WTC11 (cell line): ENCODE results near the gene KMT2A. TPM values are rescaled to one million over a fixed set of nuclear protein-coding genes. Genes with fewer than 3 reads are reported as not detected.

ENCODE experiments used
- ATAC-seq: fragments of 200-7000 bp; cut with Tn5 transposase; 2 replicates; pipeline ENCODE4 v1.10.0; 2021; ENCODE audit warnings: mild to moderate bottlenecking, moderate library complexity
- CTCF ChIA-PET: fragments of 300-600 bp; sonication (Branson Sonifier 250); formaldehyde crosslinking; loops from one replicate; lab custom pipeline; 2021; ENCODE audit warnings: antibody characterized with exemption; lab: Charles Lee
- POLR2A ChIA-PET: fragments of 350-600 bp; sonication (Branson Sonifier 250); formaldehyde crosslinking; loops from one replicate; lab custom pipeline; 2021; ENCODE audit warnings: antibody characterized with exemption; lab: Charles Lee
- DNase-seq: peaks from one replicate; pipeline ENCODE4 v3.0.0; 2021; ENCODE audit warnings: low spot score
- H3K27ac Mint-ChIP-seq: 2 replicates; pipeline ENCODE4 v1.8.0; 2021; ENCODE audit warnings: mixed read lengths
- H3K27me3 Mint-ChIP-seq: 2 replicates; pipeline ENCODE4 v1.8.0; 2021; ENCODE audit warnings: low read depth, mild to moderate bottlenecking, moderate library complexity, mixed read lengths
- H3K36me3 Mint-ChIP-seq: 2 replicates; pipeline ENCODE4 v1.8.0; 2021; ENCODE audit warnings: mixed read lengths
- H3K4me1 Mint-ChIP-seq: 2 replicates; pipeline ENCODE4 v1.8.0; 2022; ENCODE audit warnings: mixed read lengths
- H3K4me3 Mint-ChIP-seq: 2 replicates; pipeline ENCODE4 v1.8.0; 2021; ENCODE audit warnings: mild to moderate bottlenecking, moderate library complexity, mixed read lengths
- H3K9me3 Mint-ChIP-seq: 2 replicates; pipeline ENCODE4 v1.8.0; 2021; ENCODE audit warnings: mixed read lengths
- FOXP1 ChIP-seq: sonication (generic); formaldehyde crosslinking; IDR thresholded peaks from 2 replicates; pipeline ENCODE4 v1.8.0; 2022; ENCODE audit warnings: missing genetic modification reagents, mild to moderate bottlenecking, moderate library complexity, borderline replicate concordance
- GABPB1 ChIP-seq: sonication (generic); formaldehyde crosslinking; IDR thresholded peaks from 2 replicates; pipeline ENCODE4 v1.8.1; 2023; ENCODE audit warnings: mild to moderate bottlenecking, missing genetic modification reagents
- GRHL2 ChIP-seq: fragments of 250-450 bp; sonication (Bioruptor Pico); IDR thresholded peaks from 2 replicates; pipeline ENCODE4 v1.8.0; 2022; ENCODE audit warnings: mild to moderate bottlenecking, moderate library complexity; ENCODE audit not compliant: insufficient replicate concordance, severe bottlenecking
- GTF2I ChIP-seq: fragments of 250-450 bp; sonication (Bioruptor Pico); conservative IDR thresholded peaks from 2 replicates; pipeline ENCODE4 v1.4.0; 2021; ENCODE audit warnings: mild to moderate bottlenecking
- JUN ChIP-seq: sonication (generic); formaldehyde crosslinking; IDR thresholded peaks from 2 replicates; pipeline ENCODE4 v1.8.0; 2023; ENCODE audit warnings: mild to moderate bottlenecking, missing genetic modification reagents
- KAT7 ChIP-seq: sonication (generic); formaldehyde crosslinking; IDR thresholded peaks from 2 replicates; pipeline ENCODE4 v1.8.1; 2023; ENCODE audit warnings: missing genetic modification reagents, mild to moderate bottlenecking, borderline replicate concordance
- MXD4 ChIP-seq: fragments of 250-450 bp; sonication (Bioruptor Pico); IDR thresholded peaks from 2 replicates; pipeline ENCODE4 v1.8.0; 2021; ENCODE audit warnings: mild to moderate bottlenecking, moderate library complexity, borderline replicate concordance
- MYBL2 ChIP-seq: sonication (generic); formaldehyde crosslinking; IDR thresholded peaks from 2 replicates; pipeline ENCODE4 v1.8.1; 2023; ENCODE audit warnings: mild to moderate bottlenecking, moderate library complexity, missing genetic modification reagents
- NFATC4 ChIP-seq: fragments of 250-450 bp; sonication (Bioruptor Pico); IDR thresholded peaks from 2 replicates; pipeline ENCODE4 v1.9.0; 2021; ENCODE audit warnings: mild to moderate bottlenecking
- NFE2L1 ChIP-seq: sonication (generic); formaldehyde crosslinking; IDR thresholded peaks from 2 replicates; pipeline ENCODE4 v1.8.1; 2023; ENCODE audit warnings: missing genetic modification reagents
- NFYB ChIP-seq: sonication (generic); formaldehyde crosslinking; conservative IDR thresholded peaks from 2 replicates; pipeline ENCODE4 v1.8.0; 2022; ENCODE audit warnings: low read depth, missing genetic modification reagents
- SMAD3 ChIP-seq: sonication (generic); formaldehyde crosslinking; IDR thresholded peaks from 2 replicates; pipeline ENCODE4 v1.8.0; 2022; ENCODE audit warnings: missing genetic modification reagents, mild to moderate bottlenecking, borderline replicate concordance
- ZNF138 ChIP-seq: sonication (generic); formaldehyde crosslinking; conservative IDR thresholded peaks from 2 replicates; pipeline ENCODE4 v1.8.1; 2022; ENCODE audit warnings: mild to moderate bottlenecking, moderate library complexity, missing genetic modification reagents
- ZNF263 ChIP-seq: sonication (generic); formaldehyde crosslinking; IDR thresholded peaks from 2 replicates; pipeline ENCODE4 v1.8.1; 2022; ENCODE audit warnings: low read depth, mild to moderate bottlenecking, moderate library complexity, missing genetic modification reagents
- ZNF671 ChIP-seq: fragments of 250-450 bp; sonication (Bioruptor Pico); IDR thresholded peaks from 2 replicates; pipeline ENCODE4 v1.8.0; 2021; ENCODE audit warnings: mild to moderate bottlenecking
- total RNA-seq: library from RNA; stranded (reverse); gene quantifications from 3 replicates; pipeline ENCODE4 v1.2.3, GENCODE V29; 2021
- TF ChIP-seq, protein P1 (sequence below): fragments of 250-450 bp; sonication (Bioruptor Pico); IDR thresholded peaks from 2 replicates; pipeline ENCODE4 v1.9.0; 2021; ENCODE audit warnings: mild to moderate bottlenecking
- TF ChIP-seq, protein P2 (sequence below): sonication (generic); formaldehyde crosslinking; IDR thresholded peaks from 2 replicates; pipeline ENCODE4 v1.8.0; 2022; ENCODE audit warnings: mild to moderate bottlenecking, missing genetic modification reagents
- TF ChIP-seq, protein P3 (sequence below): sonication (generic); formaldehyde crosslinking; IDR thresholded peaks from 2 replicates; pipeline ENCODE4 v1.8.1; 2023; ENCODE audit warnings: mild to moderate bottlenecking, missing genetic modification reagents
- TF ChIP-seq, protein P4 (sequence below): fragments of 200-600 bp; IDR thresholded peaks from 2 replicates; pipeline ENCODE4 v1.8.0; 2022; ENCODE audit warnings: antibody characterized with exemption
- TF ChIP-seq, protein P5 (sequence below): sonication (generic); formaldehyde crosslinking; IDR thresholded peaks from 2 replicates; pipeline ENCODE4 v1.8.0; 2022; ENCODE audit warnings: mild to moderate bottlenecking, missing genetic modification reagents
- TF ChIP-seq, protein P6 (sequence below): sonication (generic); formaldehyde crosslinking; IDR thresholded peaks from 2 replicates; pipeline ENCODE4 v1.8.1; 2022; ENCODE audit warnings: mild to moderate bottlenecking, missing genetic modification reagents, moderate library complexity, borderline replicate concordance

KMT2A gene
- total RNA-seq, 1 experiment from 2014 or later: 59.1 TPM

DNA sequence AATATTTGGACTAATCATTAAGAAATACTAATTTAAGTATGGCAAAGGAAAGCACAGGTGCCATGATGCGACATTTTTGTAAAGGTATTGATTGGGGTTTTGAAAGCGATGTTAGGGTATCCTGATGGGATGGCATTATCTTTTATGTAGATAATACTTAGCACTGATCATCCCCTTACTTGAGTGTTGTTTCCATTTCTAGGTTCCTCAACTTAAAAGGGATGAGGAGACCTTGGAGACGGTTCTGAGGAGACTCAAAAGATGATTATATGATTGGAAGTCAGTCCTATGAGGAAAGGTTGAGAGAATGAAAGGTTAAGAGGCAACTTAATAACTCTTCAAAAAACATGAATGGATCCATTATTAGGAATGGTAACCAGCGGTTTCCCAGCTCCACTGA is 11.1 kb downstream of the KMT2A start (continued):
- TF ChIP-seq, protein P1, sequence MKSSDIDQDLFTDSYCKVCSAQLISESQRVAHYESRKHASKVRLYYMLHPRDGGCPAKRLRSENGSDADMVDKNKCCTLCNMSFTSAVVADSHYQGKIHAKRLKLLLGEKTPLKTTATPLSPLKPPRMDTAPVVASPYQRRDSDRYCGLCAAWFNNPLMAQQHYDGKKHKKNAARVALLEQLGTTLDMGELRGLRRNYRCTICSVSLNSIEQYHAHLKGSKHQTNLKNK (CRISPR knock-in tag): no peak
- TF ChIP-seq SMAD3 (CRISPR knock-in tag) (no peak), ZNF671 (no peak), JUN (no peak), NFE2L1 (no peak), GTF2I (no peak), FOXP1 (CRISPR knock-in tag) (no peak), GRHL2 (CRISPR knock-in tag) (no peak), NFYB (CRISPR knock-in tag) (no peak), KAT7 (CRISPR knock-in tag) (no peak)
- TF ChIP-seq, protein P2, sequence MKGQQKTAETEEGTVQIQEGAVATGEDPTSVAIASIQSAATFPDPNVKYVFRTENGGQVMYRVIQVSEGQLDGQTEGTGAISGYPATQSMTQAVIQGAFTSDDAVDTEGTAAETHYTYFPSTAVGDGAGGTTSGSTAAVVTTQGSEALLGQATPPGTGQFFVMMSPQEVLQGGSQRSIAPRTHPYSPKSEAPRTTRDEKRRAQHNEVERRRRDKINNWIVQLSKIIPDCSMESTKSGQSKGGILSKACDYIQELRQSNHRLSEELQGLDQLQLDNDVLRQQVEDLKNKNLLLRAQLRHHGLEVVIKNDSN (CRISPR knock-in tag): no peak

DNA sequence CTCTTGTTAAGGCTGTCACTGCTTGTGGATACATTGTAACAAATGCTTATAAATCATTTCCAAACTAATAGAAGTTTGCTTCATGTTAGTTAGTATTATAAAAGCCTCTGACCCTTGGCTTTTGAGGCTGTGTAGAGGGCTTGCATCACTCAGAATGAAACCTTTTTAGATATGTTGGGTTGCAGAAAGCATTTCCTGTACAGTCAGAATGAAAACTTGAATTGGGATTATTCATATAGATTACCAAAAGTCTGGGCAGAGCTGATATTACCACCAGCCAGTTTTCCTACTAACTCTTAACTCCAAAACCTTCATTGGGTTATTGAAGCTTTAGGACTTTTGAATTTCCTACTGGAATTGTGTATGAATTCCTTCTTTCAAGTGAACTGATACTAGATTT is 12.0 kb downstream of the KMT2A start:
- H3K9me3 Mint-ChIP-seq: no peaks in the 10 kb centered on the region
- peaks cover 6% of the 10 kb centered on the region for H3K4me1 Mint-ChIP-seq
- ATAC-seq: no peak
- ChIA-PET CTCF (no interaction called here), POLR2A (interaction anchor here (0.9 kb wide), 1 partner anchor 12 kb away, joined by 3 read pairs; the partner anchor contains the start of gene KMT2A)
- H3K27ac Mint-ChIP-seq: no peak overlapping the region
- TF ChIP-seq NFATC4 (CRISPR knock-in tag) (no peak), ZNF263 (CRISPR knock-in tag) (no peak), MYBL2 (CRISPR knock-in tag) (no peak), ZNF138 (CRISPR knock-in tag) (no peak), MXD4 (CRISPR knock-in tag) (no peak), JUN (no peak), GABPB1 (CRISPR knock-in tag) (no peak)
- TF ChIP-seq, protein P3, sequence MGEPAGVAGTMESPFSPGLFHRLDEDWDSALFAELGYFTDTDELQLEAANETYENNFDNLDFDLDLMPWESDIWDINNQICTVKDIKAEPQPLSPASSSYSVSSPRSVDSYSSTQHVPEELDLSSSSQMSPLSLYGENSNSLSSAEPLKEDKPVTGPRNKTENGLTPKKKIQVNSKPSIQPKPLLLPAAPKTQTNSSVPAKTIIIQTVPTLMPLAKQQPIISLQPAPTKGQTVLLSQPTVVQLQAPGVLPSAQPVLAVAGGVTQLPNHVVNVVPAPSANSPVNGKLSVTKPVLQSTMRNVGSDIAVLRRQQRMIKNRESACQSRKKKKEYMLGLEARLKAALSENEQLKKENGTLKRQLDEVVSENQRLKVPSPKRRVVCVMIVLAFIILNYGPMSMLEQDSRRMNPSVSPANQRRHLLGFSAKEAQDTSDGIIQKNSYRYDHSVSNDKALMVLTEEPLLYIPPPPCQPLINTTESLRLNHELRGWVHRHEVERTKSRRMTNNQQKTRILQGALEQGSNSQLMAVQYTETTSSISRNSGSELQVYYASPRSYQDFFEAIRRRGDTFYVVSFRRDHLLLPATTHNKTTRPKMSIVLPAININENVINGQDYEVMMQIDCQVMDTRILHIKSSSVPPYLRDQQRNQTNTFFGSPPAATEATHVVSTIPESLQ (CRISPR knock-in tag): no peak
- TF ChIP-seq, protein P4, sequence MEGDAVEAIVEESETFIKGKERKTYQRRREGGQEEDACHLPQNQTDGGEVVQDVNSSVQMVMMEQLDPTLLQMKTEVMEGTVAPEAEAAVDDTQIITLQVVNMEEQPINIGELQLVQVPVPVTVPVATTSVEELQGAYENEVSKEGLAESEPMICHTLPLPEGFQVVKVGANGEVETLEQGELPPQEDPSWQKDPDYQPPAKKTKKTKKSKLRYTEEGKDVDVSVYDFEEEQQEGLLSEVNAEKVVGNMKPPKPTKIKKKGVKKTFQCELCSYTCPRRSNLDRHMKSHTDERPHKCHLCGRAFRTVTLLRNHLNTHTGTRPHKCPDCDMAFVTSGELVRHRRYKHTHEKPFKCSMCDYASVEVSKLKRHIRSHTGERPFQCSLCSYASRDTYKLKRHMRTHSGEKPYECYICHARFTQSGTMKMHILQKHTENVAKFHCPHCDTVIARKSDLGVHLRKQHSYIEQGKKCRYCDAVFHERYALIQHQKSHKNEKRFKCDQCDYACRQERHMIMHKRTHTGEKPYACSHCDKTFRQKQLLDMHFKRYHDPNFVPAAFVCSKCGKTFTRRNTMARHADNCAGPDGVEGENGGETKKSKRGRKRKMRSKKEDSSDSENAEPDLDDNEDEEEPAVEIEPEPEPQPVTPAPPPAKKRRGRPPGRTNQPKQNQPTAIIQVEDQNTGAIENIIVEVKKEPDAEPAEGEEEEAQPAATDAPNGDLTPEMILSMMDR: no peak
- TF ChIP-seq, protein P5, sequence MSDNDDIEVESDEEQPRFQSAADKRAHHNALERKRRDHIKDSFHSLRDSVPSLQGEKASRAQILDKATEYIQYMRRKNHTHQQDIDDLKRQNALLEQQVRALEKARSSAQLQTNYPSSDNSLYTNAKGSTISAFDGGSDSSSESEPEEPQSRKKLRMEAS: no peak
- TF ChIP-seq, protein P6, sequence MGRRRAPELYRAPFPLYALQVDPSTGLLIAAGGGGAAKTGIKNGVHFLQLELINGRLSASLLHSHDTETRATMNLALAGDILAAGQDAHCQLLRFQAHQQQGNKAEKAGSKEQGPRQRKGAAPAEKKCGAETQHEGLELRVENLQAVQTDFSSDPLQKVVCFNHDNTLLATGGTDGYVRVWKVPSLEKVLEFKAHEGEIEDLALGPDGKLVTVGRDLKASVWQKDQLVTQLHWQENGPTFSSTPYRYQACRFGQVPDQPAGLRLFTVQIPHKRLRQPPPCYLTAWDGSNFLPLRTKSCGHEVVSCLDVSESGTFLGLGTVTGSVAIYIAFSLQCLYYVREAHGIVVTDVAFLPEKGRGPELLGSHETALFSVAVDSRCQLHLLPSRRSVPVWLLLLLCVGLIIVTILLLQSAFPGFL (CRISPR knock-in tag): no peak
- no peak overlapping the region for H3K4me3 Mint-ChIP-seq
- H3K27me3 Mint-ChIP-seq: no peaks in the 10 kb centered on the region
- no peak for DNase-seq
- H3K36me3 Mint-ChIP-seq: peaks cover 9% of the 10 kb centered on the region
